ENCODE measurements around the gene ABCA4.

Gene ABCA4

DNA sequence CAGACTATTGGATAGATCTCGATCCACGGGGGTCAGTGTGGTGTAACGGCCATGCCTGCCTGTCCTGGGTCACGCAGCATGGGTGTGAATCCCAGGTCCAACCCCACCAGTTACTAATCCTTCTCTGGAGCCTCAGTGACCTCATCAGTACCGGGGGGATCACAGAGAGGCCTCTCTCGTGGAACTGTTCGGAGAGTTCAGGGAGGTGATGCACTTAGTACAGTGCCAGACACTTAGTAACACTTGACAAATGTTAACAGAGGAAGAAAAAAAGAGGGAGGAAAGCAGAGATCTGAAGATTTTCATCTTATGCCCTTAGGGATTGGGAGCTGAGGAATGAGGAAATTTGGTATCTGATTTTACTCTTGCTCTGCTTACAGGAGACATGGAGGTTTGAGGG is 2.9 kb downstream of the ABCA4 start:
- Histone ChIP-seq H3K27ac (no peak overlapping the region), H3K36me3 (ENCODE audit: control insufficient read depth, insufficient read depth, low read length) (no peaks in the 10 kb centered on the region), H3K79me2 (no peaks in the 10 kb centered on the region), H3K9ac (no peak overlapping the region), H2AFZ (peak overlapping the region; percentile 16), H3K9me3 (ENCODE audit: control insufficient read depth, low read length) (no peaks in the 10 kb centered on the region), H3K4me2 (ENCODE audit: low read length) (no peak overlapping the region), H3K4me3 (ENCODE audit: low read depth, low read length) (no peak overlapping the region), H3K4me1 (peaks cover 2% of the 10 kb centered on the region), H3K27me3 (ENCODE audit: control insufficient read depth, insufficient read depth, low read length) (no peaks in the 10 kb centered on the region)
- TF ChIP-seq, protein P1, sequence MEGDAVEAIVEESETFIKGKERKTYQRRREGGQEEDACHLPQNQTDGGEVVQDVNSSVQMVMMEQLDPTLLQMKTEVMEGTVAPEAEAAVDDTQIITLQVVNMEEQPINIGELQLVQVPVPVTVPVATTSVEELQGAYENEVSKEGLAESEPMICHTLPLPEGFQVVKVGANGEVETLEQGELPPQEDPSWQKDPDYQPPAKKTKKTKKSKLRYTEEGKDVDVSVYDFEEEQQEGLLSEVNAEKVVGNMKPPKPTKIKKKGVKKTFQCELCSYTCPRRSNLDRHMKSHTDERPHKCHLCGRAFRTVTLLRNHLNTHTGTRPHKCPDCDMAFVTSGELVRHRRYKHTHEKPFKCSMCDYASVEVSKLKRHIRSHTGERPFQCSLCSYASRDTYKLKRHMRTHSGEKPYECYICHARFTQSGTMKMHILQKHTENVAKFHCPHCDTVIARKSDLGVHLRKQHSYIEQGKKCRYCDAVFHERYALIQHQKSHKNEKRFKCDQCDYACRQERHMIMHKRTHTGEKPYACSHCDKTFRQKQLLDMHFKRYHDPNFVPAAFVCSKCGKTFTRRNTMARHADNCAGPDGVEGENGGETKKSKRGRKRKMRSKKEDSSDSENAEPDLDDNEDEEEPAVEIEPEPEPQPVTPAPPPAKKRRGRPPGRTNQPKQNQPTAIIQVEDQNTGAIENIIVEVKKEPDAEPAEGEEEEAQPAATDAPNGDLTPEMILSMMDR (IDR thresholded peaks at IDR 0.05) = no peak

DNA sequence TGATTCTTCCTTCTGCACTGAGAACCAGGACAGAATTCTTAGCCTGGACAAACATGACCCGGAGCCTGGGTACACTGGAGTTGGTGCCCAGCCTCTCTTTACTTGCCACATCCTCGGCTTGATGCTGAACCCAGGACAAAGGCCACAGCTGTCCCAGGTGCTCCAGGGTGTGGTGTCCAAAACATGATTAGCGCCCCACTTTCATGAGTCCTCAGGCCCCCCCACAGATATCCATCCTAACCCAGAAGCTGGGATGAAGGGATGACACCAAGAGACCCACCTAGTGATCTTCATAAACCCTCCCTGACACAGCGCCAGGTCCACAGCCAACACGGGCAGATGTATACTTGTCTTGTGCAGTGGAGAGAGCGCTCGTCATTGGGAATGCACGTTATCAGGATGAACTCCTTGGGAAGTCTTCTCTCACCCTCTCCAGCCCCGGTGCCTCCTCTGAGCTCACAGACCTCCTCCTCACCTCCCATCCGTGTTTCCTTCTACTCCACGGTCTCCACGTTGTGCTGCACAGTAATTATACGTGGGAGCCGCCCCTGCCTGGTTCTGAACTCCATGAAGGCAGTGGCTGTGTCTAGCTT is 3.6 kb downstream of the ABCA4 start:
- peaks cover 2% of the 10 kb centered on the region for H3K4me1 ChIP-seq
- no peak overlapping the region for H3K27ac ChIP-seq
- TF ChIP-seq, protein P1 (IDR thresholded peaks at IDR 0.05) = no peak

DNA sequence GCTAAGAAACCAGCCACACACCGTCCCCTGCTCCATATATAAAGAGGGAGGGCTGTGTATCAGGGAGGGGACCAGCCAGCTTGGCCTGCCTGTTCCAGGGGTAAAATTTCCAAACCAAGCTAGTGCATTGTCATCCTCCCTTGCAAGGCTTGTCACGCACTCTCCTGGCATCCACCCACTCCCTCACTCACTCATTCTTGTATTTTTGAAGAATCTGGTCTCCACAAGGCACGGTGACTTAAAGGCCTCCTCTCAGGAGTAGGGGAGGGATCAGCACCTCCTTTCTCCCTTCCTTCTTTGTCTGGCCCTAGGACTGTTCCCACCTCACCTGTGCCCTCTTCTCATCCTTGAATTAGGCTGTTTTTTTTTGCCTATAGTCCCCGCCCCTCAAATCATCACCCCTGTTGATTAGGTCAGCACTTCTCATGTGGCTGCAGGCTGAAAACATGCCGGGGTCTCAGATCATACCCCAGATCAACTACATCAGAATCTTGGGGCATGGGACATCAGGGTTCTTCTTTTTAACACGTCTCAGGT is 5.0 kb downstream of the ABCA4 start:
- peak overlapping the region; percentile 66 for H2AFZ ChIP-seq
- no peaks in the 10 kb centered on the region for H3K36me3 ChIP-seq (ENCODE audit: control insufficient read depth, insufficient read depth, low read length)
- H3K4me2 ChIP-seq (ENCODE audit: low read length) = no peak overlapping the region
- H3K27ac ChIP-seq = peak overlapping the region; percentile 40
- no peak overlapping the region for H3K4me3 ChIP-seq (ENCODE audit: low read depth, low read length)
- H3K9ac ChIP-seq = no peak overlapping the region
- no peaks in the 10 kb centered on the region for H3K79me2 ChIP-seq
- TF ChIP-seq, protein P1 (IDR thresholded peaks at IDR 0.05) = no peak
- H3K27me3 ChIP-seq (ENCODE audit: control insufficient read depth, insufficient read depth, low read length) = no peaks in the 10 kb centered on the region
- H3K4me1 ChIP-seq = peaks cover 2% of the 10 kb centered on the region
- no peaks in the 10 kb centered on the region for H3K9me3 ChIP-seq (ENCODE audit: control insufficient read depth, low read length)

More for the DNA sequence above, 3.6 kb downstream of the ABCA4 start:
- Histone ChIP-seq H3K4me3 (ENCODE audit: low read depth, low read length) (no peak overlapping the region), H3K9ac (no peak overlapping the region), H2AFZ (peak overlapping the region; percentile 53), H3K4me2 (ENCODE audit: low read length) (no peak overlapping the region), H3K27me3 (ENCODE audit: control insufficient read depth, insufficient read depth, low read length) (no peaks in the 10 kb centered on the region), H3K79me2 (no peaks in the 10 kb centered on the region), H3K9me3 (ENCODE audit: control insufficient read depth, low read length) (no peaks in the 10 kb centered on the region), H3K36me3 (ENCODE audit: control insufficient read depth, insufficient read depth, low read length) (no peaks in the 10 kb centered on the region)

DNA sequence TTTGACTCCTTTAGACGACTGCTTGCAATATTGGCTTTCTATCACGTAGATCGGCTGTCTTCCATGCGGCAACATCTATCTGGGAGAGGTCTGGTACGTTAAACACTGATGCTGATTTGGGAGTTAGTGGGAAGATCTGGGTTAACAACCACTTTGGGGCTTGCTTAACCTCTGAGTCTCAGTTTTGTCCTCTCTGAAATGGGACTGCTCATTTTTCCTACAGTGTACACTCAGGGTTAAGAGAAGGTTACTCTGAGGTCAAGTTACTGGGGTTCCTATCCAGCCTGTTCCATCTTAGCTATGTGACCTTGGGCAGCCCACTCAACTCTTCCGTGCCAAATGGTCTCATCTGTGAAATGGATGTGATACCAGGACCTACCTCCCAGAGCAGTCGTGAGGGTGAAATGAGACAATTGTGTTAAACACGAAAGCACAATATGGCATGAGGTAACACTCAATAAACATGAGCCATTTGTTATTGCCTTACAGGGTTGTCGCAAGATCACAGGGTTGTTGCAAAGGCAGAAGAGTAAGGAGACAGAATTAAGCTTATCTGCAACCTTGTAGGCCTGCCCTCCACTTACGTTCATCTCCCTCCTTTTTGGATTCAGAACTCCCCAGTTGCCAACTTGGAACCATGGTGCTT is 5.6 kb downstream of the ABCA4 start:
- Histone ChIP-seq H3K4me1 (peaks cover 2% of the 10 kb centered on the region), H3K9ac (no peak overlapping the region), H3K79me2 (no peaks in the 10 kb centered on the region), H3K9me3 (ENCODE audit: control insufficient read depth, low read length) (no peaks in the 10 kb centered on the region), H3K4me3 (ENCODE audit: low read depth, low read length) (no peak overlapping the region), H2AFZ (no peak overlapping the region), H3K27me3 (ENCODE audit: control insufficient read depth, insufficient read depth, low read length) (no peaks in the 10 kb centered on the region), H3K4me2 (ENCODE audit: low read length) (no peak overlapping the region), H3K27ac (no peak overlapping the region), H3K36me3 (ENCODE audit: control insufficient read depth, insufficient read depth, low read length) (no peaks in the 10 kb centered on the region)
- TF ChIP-seq, protein P1 (IDR thresholded peaks at IDR 0.05) = no peak
